ENCODE data around the gene CYB561. TPM values are rescaled to one million over a fixed set of nuclear protein-coding genes. Genes with fewer than 3 reads are reported as not detected.
A peak's percentile ranks its signal among the peaks of the same experiment; 100 is the strongest.

Gene CYB561
- total and polyA plus RNA-seq, 9 of the 15 experiments (the other 6 are each of a cell fraction or from before 2014, with no cell fraction given), result 4.0 to 30.8 (median 17.4) TPM

GRCh38 chr17:63431939-63432804, 13.9 kb downstream of the CYB561 start:
- CTCF ChIA-PET (ENCODE audit: low intra/inter-chr PET ratio), result no interaction called here
- ATAC-seq, result peak; percentile 83
- Histone ChIP-seq H3K36me3 (ENCODE audit: control insufficient read depth, insufficient read depth, low read length) (peaks cover 24% of the 10 kb centered on the region; the same call in 1 of the 3 replicates), H3K27me3 (ENCODE audit: control insufficient read depth in 2 of 2, insufficient read depth in 2 of 2, low read length in 2 of 2) (no peaks in the 10 kb centered on the region), H3K9me3 (replicated peaks; ENCODE audit: control insufficient read depth, insufficient read depth, low read depth, low read length) (no peaks in the 10 kb centered on the region), H3K79me2 (ENCODE audit: control insufficient read depth, insufficient read depth, low read length) (peaks cover 8% of the 10 kb centered on the region; the same call in 1 of the 3 replicates), H2AFZ (ENCODE audit: low read depth, low read length) (peak overlapping the region; percentile 33), H4K20me1 (replicated peaks; ENCODE audit: control insufficient read depth, insufficient read depth, low read length) (no peaks in the 10 kb centered on the region), H3K4me2 (ENCODE audit: insufficient read depth, low read length) (peak overlapping the region; percentile 75), H3K9ac (ENCODE audit: insufficient read depth in 1 of 2, low read depth in 2 of 2, low read length in 2 of 2) (peak overlapping the region; percentile 64 to 88), H3K9me1 (ENCODE audit: control insufficient read depth, insufficient read depth, low read length) (peaks cover 3% of the 10 kb centered on the region), H3K27ac (ENCODE audit: extremely low read depth, low read depth, low read length) (peak overlapping the region; percentile 80), H3K4me3 (no peak overlapping the region), H3K4me1 (replicated peaks in 1 of 2; ENCODE audit: control insufficient read depth in 2 of 2, insufficient read depth in 2 of 2, low read length in 2 of 2) (peaks cover 54 to 61% of the 10 kb centered on the region in 2 experiments)
- peak; percentile 90 to 96 (median 91) for DNase-seq (ENCODE audit: extremely low read depth in 1 of 4, low spot score in 3 of 4)
- in situ Hi-C loops (cut with MboI) (loop anchor here (25.0 kb wide), 1 partner anchor 405 kb away; the partner anchor contains the start of genes FTSJ3, PSMC5 and SMARCD2), intact Hi-C loops (cut with micrococcal nuclease) (loop anchor here (2.0 to 10.0 kb wide), 4 partner anchors 15 to 413 kb away; partner anchors contain the start of genes CYB561, DCAF7 and SMARCD2)
- WGBS (ENCODE audit: insufficient coverage, low coverage, missing lambda C conversion rate), result 11% methylated on average over 16 of the region's 16 CpGs
- POLR2A ChIA-PET, result interaction anchor here (0.5 to 1.9 kb wide), 12 partner anchors 13 to 751 kb away, joined by 3 to 5 read pairs (median 4); partner anchors contain the start of genes CCDC47 and DDX42
- no TSS peak for BruUV-seq (replicated peaks)
- peak; percentile 99 for FAIRE-seq
- no peak for TF ChIP-seq ZNF274 (IDR thresholded peaks at IDR 0.05; ENCODE audit: borderline replicate concordance, low read depth, low read length)
- TF ChIP-seq TFAP4 (CRISPR knock-in tag; IDR thresholded peaks at IDR 0.05; ENCODE audit: borderline replicate concordance), result peak; percentile 87
- peak; percentile 55 for TF ChIP-seq SMAD1 (IDR thresholded peaks at IDR 0.05; ENCODE audit: low read depth, low read length, partially characterized antibody)
- TF ChIP-seq SMARCC2 (IDR thresholded peaks at IDR 0.05; ENCODE audit: low read depth), result peak; percentile 95
- no peak for TF ChIP-seq NR1H2 (CRISPR knock-in tag; IDR thresholded peaks at IDR 0.05)
- peak; percentile 52 to 53; a peak in 2 of 4 replicates for TF ChIP-seq MAZ (CRISPR knock-in tag; conservative IDR thresholded peaks at IDR 0.05 in 1 of 2, IDR thresholded peaks at IDR 0.05 in 1 of 2)
- peak; percentile 37 for TF ChIP-seq TAF9B (IDR thresholded peaks at IDR 0.05; ENCODE audit: partially characterized antibody)
- peak; percentile 97 for TF ChIP-seq GATAD2B (IDR thresholded peaks at IDR 0.05; ENCODE audit: borderline replicate concordance)
- peak; percentile 47; the same call in 1 of the 2 replicates for TF ChIP-seq CHAMP1 (IDR thresholded peaks at IDR 0.05)
- TF ChIP-seq, protein P1, sequence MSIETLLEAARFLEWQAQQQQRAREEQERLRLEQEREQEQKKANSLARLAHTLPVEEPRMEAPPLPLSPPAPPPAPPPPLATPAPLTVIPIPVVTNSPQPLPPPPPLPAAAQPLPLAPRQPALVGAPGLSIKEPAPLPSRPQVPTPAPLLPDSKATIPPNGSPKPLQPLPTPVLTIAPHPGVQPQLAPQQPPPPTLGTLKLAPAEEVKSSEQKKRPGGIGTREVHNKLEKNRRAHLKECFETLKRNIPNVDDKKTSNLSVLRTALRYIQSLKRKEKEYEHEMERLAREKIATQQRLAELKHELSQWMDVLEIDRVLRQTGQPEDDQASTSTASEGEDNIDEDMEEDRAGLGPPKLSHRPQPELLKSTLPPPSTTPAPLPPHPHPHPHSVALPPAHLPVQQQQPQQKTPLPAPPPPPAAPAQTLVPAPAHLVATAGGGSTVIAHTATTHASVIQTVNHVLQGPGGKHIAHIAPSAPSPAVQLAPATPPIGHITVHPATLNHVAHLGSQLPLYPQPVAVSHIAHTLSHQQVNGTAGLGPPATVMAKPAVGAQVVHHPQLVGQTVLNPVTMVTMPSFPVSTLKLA (conservative IDR thresholded peaks at IDR 0.05), result peak; percentile 44 to 80; a peak in 3 of 4 replicates
- TF ChIP-seq ZNF431 (CRISPR knock-in tag; IDR thresholded peaks at IDR 0.05), result 0 out of 2 replicates have a peak, but pooled peaks have one; percentile 42
- 0 out of 2 replicates have a peak, but pooled peaks have one; percentile 69 for TF ChIP-seq KAT7 (CRISPR knock-in tag; IDR thresholded peaks at IDR 0.05; ENCODE audit: borderline replicate concordance)
- no peak for TF ChIP-seq ZNF408 (CRISPR knock-in tag; IDR thresholded peaks at IDR 0.05; ENCODE audit: low read depth)
- peak; percentile 69 for TF ChIP-seq EP400 (IDR thresholded peaks at IDR 0.05)
- TF ChIP-seq ATF1 (CRISPR knock-in tag; IDR thresholded peaks at IDR 0.05), result no peak
- peak; percentile 42; the same call in 1 of the 2 replicates for TF ChIP-seq ATF1 (tag; IDR thresholded peaks at IDR 0.05)
